Hepatocyte (in vitro differentiated cells): ENCODE data around the gene HIP1.

Experiments used
- CTCF ChIP-seq: fragments of 200-600 bp; sonication (generic); IDR thresholded peaks from 2 replicates; pipeline ENCODE4 v1.5.1; 2016; ENCODE audit warnings: antibody characterized with exemption, mild to moderate bottlenecking; ENCODE audit not compliant: poor library complexity
- EZH2 ChIP-seq: fragments of 200-600 bp; sonication (generic); IDR thresholded peaks from 2 replicates; pipeline ENCODE4 v1.6.1; 2016; ENCODE audit warnings: antibody characterized with exemption, mild to moderate bottlenecking, borderline replicate concordance

- no peak for TF ChIP-seq CTCF
- no peak for TF ChIP-seq EZH2
These were observed 139.4 kb downstream of the HIP1 start for GRCh38 chr7:75599244-75599781.
